Left ventricle myocardium inferior (tissue), 1 donor: ENCODE data around the gene HMGXB3. TPM values are rescaled to one million over a fixed set of nuclear protein-coding genes. Genes with fewer than 3 reads are reported as not detected.

ENCODE experiments used
- DNase-seq: peaks from one replicate; pipeline ENCODE4 v3.0.0-alpha.2; 2020
- H3K27ac ChIP-seq: fragments of 200-600 bp; replicated peaks from 2 replicates; pipeline ENCODE4 v1.8.0; 2021
- H3K27me3 ChIP-seq: fragments of 200-600 bp; 2 replicates; pipeline ENCODE4 v1.8.0; 2021; ENCODE audit warnings: low read depth
- H3K36me3 ChIP-seq: fragments of 200-600 bp; 2 replicates; pipeline ENCODE4 v1.8.0; 2021
- H3K4me1 ChIP-seq: fragments of 200-600 bp; 2 replicates; pipeline ENCODE4 v1.8.0; 2021
- H3K4me3 ChIP-seq: fragments of 200-600 bp; 2 replicates; pipeline ENCODE4 v1.8.0; 2021; ENCODE audit warnings: mild to moderate bottlenecking, moderate library complexity
- H3K9me3 ChIP-seq: fragments of 200-600 bp; replicated peaks from 2 replicates; pipeline ENCODE4 v1.8.0; 2021
- intact Hi-C: fragments of 100-400 bp; cut with micrococcal nuclease; formaldehyde crosslinking; loops from one replicate; pipeline ENCODE4 v1.11.0; 2022
- total RNA-seq: library from RNA; stranded (reverse); fragmentation: NEBNext Ultra II Directional; extraction: Animal tissue kit (Norgen Biotek cat#: 25700); gene quantifications from one replicate; pipeline ENCODE4 v1.2.1, GENCODE V29; 2021
- TF ChIP-seq, protein P1 (sequence below): fragments of 200-600 bp; IDR thresholded peaks from 2 replicates; pipeline ENCODE4 v1.8.0; 2021; ENCODE audit warnings: antibody characterized with exemption, mild to moderate bottlenecking, borderline replicate concordance
- donor health status: DM: no; HTN: yes; CAD: no; lungs with severe emphysema.

HMGXB3 gene
- total RNA-seq, 1 donor from 2014 or later, result 14.7 TPM

- intact Hi-C loops, result no loop called here
- TF ChIP-seq, protein P1, sequence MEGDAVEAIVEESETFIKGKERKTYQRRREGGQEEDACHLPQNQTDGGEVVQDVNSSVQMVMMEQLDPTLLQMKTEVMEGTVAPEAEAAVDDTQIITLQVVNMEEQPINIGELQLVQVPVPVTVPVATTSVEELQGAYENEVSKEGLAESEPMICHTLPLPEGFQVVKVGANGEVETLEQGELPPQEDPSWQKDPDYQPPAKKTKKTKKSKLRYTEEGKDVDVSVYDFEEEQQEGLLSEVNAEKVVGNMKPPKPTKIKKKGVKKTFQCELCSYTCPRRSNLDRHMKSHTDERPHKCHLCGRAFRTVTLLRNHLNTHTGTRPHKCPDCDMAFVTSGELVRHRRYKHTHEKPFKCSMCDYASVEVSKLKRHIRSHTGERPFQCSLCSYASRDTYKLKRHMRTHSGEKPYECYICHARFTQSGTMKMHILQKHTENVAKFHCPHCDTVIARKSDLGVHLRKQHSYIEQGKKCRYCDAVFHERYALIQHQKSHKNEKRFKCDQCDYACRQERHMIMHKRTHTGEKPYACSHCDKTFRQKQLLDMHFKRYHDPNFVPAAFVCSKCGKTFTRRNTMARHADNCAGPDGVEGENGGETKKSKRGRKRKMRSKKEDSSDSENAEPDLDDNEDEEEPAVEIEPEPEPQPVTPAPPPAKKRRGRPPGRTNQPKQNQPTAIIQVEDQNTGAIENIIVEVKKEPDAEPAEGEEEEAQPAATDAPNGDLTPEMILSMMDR, result no peak
- Histone ChIP-seq H3K27me3 (peaks cover 2% of the 10 kb centered on the region), H3K4me1 (peaks cover 8% of the 10 kb centered on the region), H3K27ac (no peak overlapping the region), H3K9me3 (no peaks in the 10 kb centered on the region), H3K36me3 (peaks cover 4% of the 10 kb centered on the region), H3K4me3 (no peak overlapping the region)
- DNase-seq, result no peak
Observed at GRCh38 chr5:150059623-150060022, 59.1 kb downstream of the HMGXB3 start.

GRCh38 chr5:150060471-150060870 lies 59.9 kb downstream of the HMGXB3 start:
- TF ChIP-seq, protein P1, result no peak
- Histone ChIP-seq H3K36me3 (no peaks in the 10 kb centered on the region), H3K4me1 (peaks cover 5% of the 10 kb centered on the region), H3K9me3 (no peaks in the 10 kb centered on the region), H3K27me3 (peaks cover 4% of the 10 kb centered on the region), H3K27ac (no peak overlapping the region), H3K4me3 (no peak overlapping the region)
- intact Hi-C loops, result no loop called here
- no peak for DNase-seq

- TF ChIP-seq, protein P1, result no peak
- Histone ChIP-seq H3K36me3 (no peaks in the 10 kb centered on the region), H3K4me3 (no peak overlapping the region), H3K27ac (no peak overlapping the region), H3K27me3 (peaks cover 4% of the 10 kb centered on the region), H3K4me1 (no peaks in the 10 kb centered on the region), H3K9me3 (no peaks in the 10 kb centered on the region)
- intact Hi-C loops, result no loop called here
- no peak for DNase-seq
Observed at GRCh38 chr5:150061538-150061995, 61.0 kb downstream of the HMGXB3 start.

DNA sequence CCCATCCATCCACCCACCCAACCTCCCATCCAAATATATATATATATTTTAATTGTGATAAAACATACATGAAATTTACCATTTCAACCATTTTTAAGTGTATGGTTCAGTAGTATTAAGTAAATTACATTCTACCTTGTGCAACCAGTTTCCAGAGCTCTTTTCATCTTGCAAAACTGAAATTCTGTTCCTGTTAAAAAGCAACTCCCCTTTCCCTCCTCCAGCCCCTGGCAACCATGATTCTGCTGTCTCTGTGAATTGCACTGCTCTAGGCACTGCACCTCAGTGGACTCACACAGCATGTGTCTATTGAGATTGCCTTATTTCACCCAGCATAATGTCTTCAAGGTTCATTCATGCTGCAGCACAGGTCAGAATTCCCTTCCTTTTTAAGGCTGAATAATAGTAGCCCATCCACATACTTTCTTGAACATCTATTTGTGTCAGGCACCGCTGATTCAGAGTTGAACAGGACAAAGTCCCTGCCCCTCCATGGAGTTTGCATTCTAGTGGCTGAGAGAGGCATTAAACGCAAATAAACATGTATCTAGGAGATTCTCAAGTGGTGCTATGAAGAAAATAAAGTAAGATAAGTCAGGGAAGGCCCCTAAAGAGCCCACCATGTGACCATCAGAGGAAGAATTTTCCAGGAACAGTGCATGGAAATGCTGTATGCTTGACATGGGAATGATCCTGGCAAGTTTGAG lies 61.8 kb downstream of the HMGXB3 start:
- H3K27ac ChIP-seq, result no peak overlapping the region
- H3K27me3 ChIP-seq, result peaks cover 4% of the 10 kb centered on the region
- no peak overlapping the region for H3K4me3 ChIP-seq
- no peak for DNase-seq
- no peaks in the 10 kb centered on the region for H3K9me3 ChIP-seq
- no peaks in the 10 kb centered on the region for H3K36me3 ChIP-seq
- TF ChIP-seq, protein P1, result no peak
- intact Hi-C loops, result no loop called here
- H3K4me1 ChIP-seq, result no peaks in the 10 kb centered on the region

DNA sequence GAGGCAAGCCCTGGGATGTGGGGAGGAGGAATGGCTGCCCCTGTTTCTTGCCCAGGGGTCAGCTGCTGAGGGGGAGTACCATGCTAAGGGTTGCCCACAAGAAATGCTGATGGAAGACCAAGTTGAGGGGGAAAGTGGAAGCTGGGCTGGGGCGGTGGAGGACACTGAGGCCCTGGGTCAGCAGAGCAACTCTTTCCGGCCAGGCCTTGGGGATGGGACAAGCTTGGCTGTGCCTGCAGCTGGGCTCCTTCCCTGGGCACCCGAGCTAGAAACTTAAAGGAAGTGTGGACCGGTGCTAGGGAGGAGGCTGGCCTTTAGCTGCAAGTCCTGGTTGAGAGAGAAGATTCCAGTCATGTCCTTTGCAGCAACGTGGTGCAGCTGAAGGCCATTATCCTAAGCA lies 63.1 kb downstream of the HMGXB3 start:
- H3K27ac ChIP-seq, result no peak overlapping the region
- peaks cover 4% of the 10 kb centered on the region for H3K27me3 ChIP-seq
- intact Hi-C loops, result no loop called here
- DNase-seq, result no peak
- H3K36me3 ChIP-seq, result no peaks in the 10 kb centered on the region
- no peaks in the 10 kb centered on the region for H3K4me1 ChIP-seq
- TF ChIP-seq, protein P1, result no peak
- no peak overlapping the region for H3K4me3 ChIP-seq
- no peaks in the 10 kb centered on the region for H3K9me3 ChIP-seq
